Pancreas (tissue), 10 donors: ENCODE measurements around the gene ASPHD1. TPM values are rescaled to one million over a fixed set of nuclear protein-coding genes. Genes with fewer than 3 reads are reported as not detected.

Experiments used
- ATAC-seq, 4 donors: fragments of 200-7000 bp; cut with Tn5 transposase; one replicate each; pipeline versions ENCODE4 v1.8.0 to v1.9.1; 2020; ENCODE audit warnings: mild to moderate bottlenecking in 4 of 4, moderate library complexity in 4 of 4
- DNase-seq, 6 donors: peaks; one replicate each; pipeline ENCODE4 v3.0.0-alpha.2; 2020
- FAIRE-seq: peaks from 2 replicates; lab custom pipeline; 2012; peaks lifted over from hg19 to GRCh38; lab: Jason Lieb, UNC
- H3K27ac ChIP-seq, 4 donors: fragments of 200-600 bp; sonication (generic); 1 replicate in 3 of 4; 2 replicates in 1 of 4; pipeline versions ENCODE4 v1.5.0 to v1.8.0; 2020
- H3K27me3 ChIP-seq, 4 donors: fragments of 200-600 bp; one replicate each; pipeline ENCODE4 v1.8.0; 2021
- H3K36me3 ChIP-seq, 3 donors: fragments of 200-600 bp; sonication (generic) in 1 of 3; one replicate each; pipeline versions ENCODE4 v1.5.0 to v1.8.0; 2020 to 2021
- H3K4me1 ChIP-seq, 3 donors: fragments of 200-600 bp; one replicate each; pipeline ENCODE4 v1.8.0; 2021
- H3K4me3 ChIP-seq, 4 donors: fragments of 200-600 bp; sonication (generic) in 2 of 4; one replicate each; pipeline versions ENCODE4 v1.5.0 to v1.8.0; 2020 to 2021
- H3K9me3 ChIP-seq, 4 donors: fragments of 200-600 bp; one replicate each; pipeline ENCODE4 v1.8.0; 2021
- WGBS, 2 donors: extraction: QIAGEN DNeasy Blood & Tissue Kit; methylation state at CpG; one replicate each; pipeline ENCODE4 v1.1.7; 2013; 5-methylcytosine and 5-hydroxymethylcytosine counted together
- intact Hi-C, 3 donors: fragments of 100-400 bp; cut with DNase I; formaldehyde crosslinking; loops; one replicate each; pipeline versions ENCODE4 v1.11.1 to v1.14.2; 2022
- polyA plus RNA-seq, 2 donors: library from polyadenylated mRNA; stranded (reverse); fragments of 200-250 nt; gene quantifications; one replicate each; pipeline ENCODE4 v1.2.3, GENCODE V29; 2013
- total RNA-seq, 6 donors: library from RNA; stranded (reverse); fragmentation: NEBNext Ultra II Directional in 4 of 6; extraction: Animal tissue kit (Norgen Biotek cat#: 25700) in 4 of 6; gene quantifications; one replicate each; pipeline versions ENCODE4 v1.2.1 to v1.2.4, GENCODE V29; 2021 to 2023
- TF ChIP-seq, protein P1 (sequence below), 4 donors: fragments of 200-600 bp; sonication (generic) in 3 of 4; IDR thresholded peaks; one replicate each; pipeline versions ENCODE4 v1.5.0 to v1.8.0; 2021; ENCODE audit warnings: antibody characterized with exemption in 4 of 4
- donor health status: healthy with polysubstance abuse.
- donor health status: DM: no; HTN: no; CAD: no; lungs with moderate emphysema.
- donor health status: DM: no; HTN: no; CAD: no.
- donor health status: control.
- donor health status: control.
- donor health status: Bipolar disorder and iron deficiency.
- donor health status: DM: yes; HTN: yes; CAD: no.
- donor health status: DM: no; HTN: no; CAD: no.
- donor health status: DM: no; HTN: no; CAD: no.
- donor health status: DM: yes; HTN: yes; CAD: no.

The ASPHD1 gene
- total and polyA plus RNA-seq, 8 donors = 3.8 to 21.2 (median 7.8) TPM

DNA sequence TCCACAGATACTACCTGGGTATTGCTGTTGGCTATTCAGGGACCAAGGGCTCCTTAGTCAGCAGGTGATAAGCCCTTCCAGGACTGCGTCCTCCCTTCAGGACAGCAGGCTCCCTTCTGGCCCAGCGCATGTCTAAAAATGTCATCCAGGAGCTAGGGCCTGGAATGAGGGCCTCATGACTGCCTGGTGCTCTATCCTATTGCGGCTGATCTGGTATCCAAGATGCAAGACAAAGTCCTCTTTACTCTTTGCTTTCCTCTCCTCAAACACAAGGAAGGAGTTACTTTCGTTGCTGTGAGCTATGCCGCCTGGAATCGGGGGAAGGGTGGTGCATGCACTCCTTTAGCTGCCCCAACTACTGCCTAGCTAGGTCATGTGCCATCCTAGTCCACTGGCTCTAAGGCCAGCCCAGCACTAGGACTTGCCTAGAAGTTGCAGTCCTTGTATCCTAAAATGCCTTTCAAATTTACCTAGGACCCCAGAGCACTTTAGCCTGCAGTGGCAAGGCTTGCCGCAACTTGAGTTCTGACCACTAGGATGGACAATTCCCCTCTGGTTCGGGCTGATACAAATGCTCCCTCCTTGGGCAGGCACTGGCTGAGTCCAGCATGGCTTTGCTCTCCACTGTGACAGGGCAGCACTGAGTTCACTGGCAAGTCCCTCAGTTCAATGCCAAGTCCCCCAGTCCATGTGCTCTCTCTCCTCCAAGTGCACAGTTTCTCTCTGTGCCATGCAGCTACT, 51.5 kb downstream of the ASPHD1 start:
- DNase-seq (no peak), FAIRE-seq (no peak), ATAC-seq (no peak)
- Histone ChIP-seq H3K9me3 (no peaks in the 10 kb centered on the region), H3K4me3 (no peak overlapping the region), H3K4me1 (no peaks in the 10 kb centered on the region), H3K27me3 (no peaks in the 10 kb centered on the region), H3K36me3 (no peaks in the 10 kb centered on the region), H3K27ac (no peak overlapping the region)
- intact Hi-C loops = no loop called here
- WGBS, 2 donors = 85 to 87% methylated on average over 8 of the region's 8 CpGs
- TF ChIP-seq, protein P1, sequence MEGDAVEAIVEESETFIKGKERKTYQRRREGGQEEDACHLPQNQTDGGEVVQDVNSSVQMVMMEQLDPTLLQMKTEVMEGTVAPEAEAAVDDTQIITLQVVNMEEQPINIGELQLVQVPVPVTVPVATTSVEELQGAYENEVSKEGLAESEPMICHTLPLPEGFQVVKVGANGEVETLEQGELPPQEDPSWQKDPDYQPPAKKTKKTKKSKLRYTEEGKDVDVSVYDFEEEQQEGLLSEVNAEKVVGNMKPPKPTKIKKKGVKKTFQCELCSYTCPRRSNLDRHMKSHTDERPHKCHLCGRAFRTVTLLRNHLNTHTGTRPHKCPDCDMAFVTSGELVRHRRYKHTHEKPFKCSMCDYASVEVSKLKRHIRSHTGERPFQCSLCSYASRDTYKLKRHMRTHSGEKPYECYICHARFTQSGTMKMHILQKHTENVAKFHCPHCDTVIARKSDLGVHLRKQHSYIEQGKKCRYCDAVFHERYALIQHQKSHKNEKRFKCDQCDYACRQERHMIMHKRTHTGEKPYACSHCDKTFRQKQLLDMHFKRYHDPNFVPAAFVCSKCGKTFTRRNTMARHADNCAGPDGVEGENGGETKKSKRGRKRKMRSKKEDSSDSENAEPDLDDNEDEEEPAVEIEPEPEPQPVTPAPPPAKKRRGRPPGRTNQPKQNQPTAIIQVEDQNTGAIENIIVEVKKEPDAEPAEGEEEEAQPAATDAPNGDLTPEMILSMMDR (IDR thresholded peaks at IDR 0.05) = no peak

Other genes with a start within 250 kb of the ASPHD1 start
- gene SPN, start 237.2 kb upstream of the ASPHD1 start, total RNA-seq = 1 to 10 TPM in 3 of 6 donors, under 1 TPM in 3; 0.23 to 6.4 (median 1.3) TPM
- gene SPN, start 237.2 kb upstream of the ASPHD1 start, polyA plus RNA-seq = under 1 TPM; 0.16 to 0.49 TPM
- gene QPRT, start 221.3 kb upstream of the ASPHD1 start, total RNA-seq = 10 to 100 TPM; 16.3 to 29.7 (median 19.2) TPM
- gene QPRT, start 221.3 kb upstream of the ASPHD1 start, polyA plus RNA-seq = 10 to 100 TPM in 1 of 2 donors, 1 to 10 TPM in 1; 8.2 to 15.1 TPM
- gene C16orf54, start 154.5 kb upstream of the ASPHD1 start, total RNA-seq = 1 to 10 TPM in 2 of 6 donors, under 1 TPM in 3, not detected in 1; 0.24 to 1.5 (median 0.61) TPM
- gene C16orf54, start 154.5 kb upstream of the ASPHD1 start, polyA plus RNA-seq = under 1 TPM; 0.23 to 0.26 TPM
- gene ZG16, start 122.2 kb upstream of the ASPHD1 start, total RNA-seq = 1 to 10 TPM in 3 of 6 donors, under 1 TPM in 3; 0.06 to 3.1 (median 1.1) TPM
- gene ZG16, start 122.2 kb upstream of the ASPHD1 start, polyA plus RNA-seq = 1 to 10 TPM in 1 of 2 donors, under 1 TPM in 1; 0.52 to 2.4 TPM
- 10 to 100 TPM in 4 of 6 donors, 1 to 10 TPM in 2; 7.7 to 17.4 (median 11.0) TPM for gene KIF22, start 109.7 kb upstream of the ASPHD1 start, total RNA-seq
- gene KIF22, start 109.7 kb upstream of the ASPHD1 start, polyA plus RNA-seq = 10 to 100 TPM; 43.1 to 51.2 TPM
- 100 to 1,000 TPM in 1 of 6 donors, 10 to 100 TPM in 5; 84.8 to 122 (median 96.2) TPM for gene MAZ, start 94.0 kb upstream of the ASPHD1 start, total RNA-seq
- 100 to 1,000 TPM in 1 of 2 donors, 10 to 100 TPM in 1; 94.1 to 107 TPM for gene MAZ, start 94.0 kb upstream of the ASPHD1 start, polyA plus RNA-seq
- 1 to 10 TPM in 1 of 6 donors, under 1 TPM in 5; 0.35 to 1.2 (median 0.45) TPM for gene PRRT2, start 88.3 kb upstream of the ASPHD1 start, total RNA-seq
- 1 to 10 TPM; 2.6 to 3.2 TPM for gene PRRT2, start 88.3 kb upstream of the ASPHD1 start, polyA plus RNA-seq
- gene PAGR1, start 84.3 kb upstream of the ASPHD1 start, total RNA-seq = 10 to 100 TPM in 3 of 6 donors, 1 to 10 TPM in 3; 8.1 to 14.5 (median 10.4) TPM
- 10 to 100 TPM; 34.5 to 34.7 TPM for gene PAGR1, start 84.3 kb upstream of the ASPHD1 start, polyA plus RNA-seq
- gene MVP, start 80.0 kb upstream of the ASPHD1 start, total RNA-seq = 100 to 1,000 TPM in 2 of 6 donors, 10 to 100 TPM in 4; 58.8 to 123 (median 77.5) TPM
- gene MVP, start 80.0 kb upstream of the ASPHD1 start, polyA plus RNA-seq = 100 to 1,000 TPM; 119 to 179 TPM
- gene CDIPT, start 37.3 kb upstream of the ASPHD1 start, total RNA-seq = 10 to 100 TPM; 31.9 to 50.9 (median 37.3) TPM
- gene CDIPT, start 37.3 kb upstream of the ASPHD1 start, polyA plus RNA-seq = 10 to 100 TPM; 52.7 to 69.8 TPM
- gene SEZ6L2, start 938 bp upstream of the ASPHD1 start, total RNA-seq = 10 to 100 TPM; 14.7 to 29.4 (median 18.3) TPM
- 10 to 100 TPM; 12.6 to 38.8 TPM for gene SEZ6L2, start 938 bp upstream of the ASPHD1 start, polyA plus RNA-seq
- 10 to 100 TPM in 1 of 6 donors, 1 to 10 TPM in 5; 7.7 to 15.8 (median 9.0) TPM for gene KCTD13, start 25.7 kb downstream of the ASPHD1 start, total RNA-seq
- gene KCTD13, start 25.7 kb downstream of the ASPHD1 start, polyA plus RNA-seq = 10 to 100 TPM; 19.3 to 20.5 TPM
- 10 to 100 TPM; 58.3 to 79.8 (median 68.1) TPM for gene TMEM219, start 61.6 kb downstream of the ASPHD1 start, total RNA-seq
- 100 to 1,000 TPM; 112 to 114 TPM for gene TMEM219, start 61.6 kb downstream of the ASPHD1 start, polyA plus RNA-seq
- gene TAOK2, start 73.4 kb downstream of the ASPHD1 start, total RNA-seq = 10 to 100 TPM; 13.5 to 26.1 (median 16.1) TPM
- gene TAOK2, start 73.4 kb downstream of the ASPHD1 start, polyA plus RNA-seq = 10 to 100 TPM; 28.7 to 41.1 TPM
- 1 to 10 TPM; 4.4 to 9.5 (median 6.2) TPM for gene HIRIP3, start 95.1 kb downstream of the ASPHD1 start, total RNA-seq
- 10 to 100 TPM in 1 of 2 donors, 1 to 10 TPM in 1; 9.5 to 16.8 TPM for gene HIRIP3, start 95.1 kb downstream of the ASPHD1 start, polyA plus RNA-seq
- 10 to 100 TPM; 24.0 to 46.8 (median 30.1) TPM for gene INO80E, start 95.8 kb downstream of the ASPHD1 start, total RNA-seq
- gene INO80E, start 95.8 kb downstream of the ASPHD1 start, polyA plus RNA-seq = 100 to 1,000 TPM in 1 of 2 donors, 10 to 100 TPM in 1; 51.0 to 113 TPM
- 1 to 10 TPM in 1 of 6 donors, under 1 TPM in 5; 0.19 to 1.9 (median 0.40) TPM for gene DOC2A, start 110.5 kb downstream of the ASPHD1 start, total RNA-seq
- 1 to 10 TPM; 2.6 to 4.4 TPM for gene DOC2A, start 110.5 kb downstream of the ASPHD1 start, polyA plus RNA-seq
- not detected for gene C16orf92, start 122.7 kb downstream of the ASPHD1 start, total RNA-seq
- gene C16orf92, start 122.7 kb downstream of the ASPHD1 start, polyA plus RNA-seq = not detected
- under 1 TPM in 3 of 6 donors, not detected in 3; 0.20 to 0.28 (median 0.24) TPM for gene TLCD3B, start 130.8 kb downstream of the ASPHD1 start, total RNA-seq
- 1 to 10 TPM in 1 of 2 donors, under 1 TPM in 1; 0.95 to 2.1 TPM for gene TLCD3B, start 130.8 kb downstream of the ASPHD1 start, polyA plus RNA-seq
- 100 to 1,000 TPM; 234 to 425 (median 329) TPM for gene ALDOA, start 165.3 kb downstream of the ASPHD1 start, total RNA-seq
- gene ALDOA, start 165.3 kb downstream of the ASPHD1 start, polyA plus RNA-seq = 100 to 1,000 TPM; 304 to 349 TPM
- 10 to 100 TPM; 21.7 to 43.2 (median 27.1) TPM for gene PPP4C, start 175.5 kb downstream of the ASPHD1 start, total RNA-seq
- 10 to 100 TPM; 47.2 to 53.7 TPM for gene PPP4C, start 175.5 kb downstream of the ASPHD1 start, polyA plus RNA-seq
- gene TBX6, start 191.4 kb downstream of the ASPHD1 start, total RNA-seq = 1 to 10 TPM; 1.3 to 3.0 (median 1.7) TPM
- gene TBX6, start 191.4 kb downstream of the ASPHD1 start, polyA plus RNA-seq = 1 to 10 TPM; 2.3 to 3.6 TPM
- 10 to 100 TPM; 18.6 to 57.1 (median 35.5) TPM for gene YPEL3, start 195.7 kb downstream of the ASPHD1 start, total RNA-seq
- gene YPEL3, start 195.7 kb downstream of the ASPHD1 start, polyA plus RNA-seq = 100 to 1,000 TPM; 127 to 134 TPM
- 1 to 10 TPM in 4 of 6 donors, under 1 TPM in 2; 0.41 to 3.5 (median 1.3) TPM for gene GDPD3, start 213.0 kb downstream of the ASPHD1 start, total RNA-seq
- gene GDPD3, start 213.0 kb downstream of the ASPHD1 start, polyA plus RNA-seq = 1 to 10 TPM; 3.6 to 7.4 TPM
- 10 to 100 TPM; 19.8 to 34.1 (median 22.8) TPM for gene MAPK3, start 222.7 kb downstream of the ASPHD1 start, total RNA-seq
- gene MAPK3, start 222.7 kb downstream of the ASPHD1 start, polyA plus RNA-seq = 10 to 100 TPM; 24.4 to 38.2 TPM